Measurements from ENCODE around the gene MRPL53. TPM values are rescaled to one million over a fixed set of nuclear protein-coding genes. Genes with fewer than 3 reads are reported as not detected.

MRPL53 gene
- total and polyA plus RNA-seq, 9 donors = 13.1 to 105 (median 77.1) TPM

- Histone ChIP-seq H3K4me3 (no peak overlapping the region), H3K4me1 (ENCODE audit: insufficient read depth) (peaks cover 7% of the 10 kb centered on the region), H3K9me3 (no peaks in the 10 kb centered on the region), H3K27me3 (no peaks in the 10 kb centered on the region), H3K36me3 (no peaks in the 10 kb centered on the region), H3K27ac (no peak overlapping the region)
- intact Hi-C loops (cut with DNase I) = no loop called here
- no peak for TF ChIP-seq EP300 (IDR thresholded peaks at IDR 0.05)
- TF ChIP-seq, protein P1, sequence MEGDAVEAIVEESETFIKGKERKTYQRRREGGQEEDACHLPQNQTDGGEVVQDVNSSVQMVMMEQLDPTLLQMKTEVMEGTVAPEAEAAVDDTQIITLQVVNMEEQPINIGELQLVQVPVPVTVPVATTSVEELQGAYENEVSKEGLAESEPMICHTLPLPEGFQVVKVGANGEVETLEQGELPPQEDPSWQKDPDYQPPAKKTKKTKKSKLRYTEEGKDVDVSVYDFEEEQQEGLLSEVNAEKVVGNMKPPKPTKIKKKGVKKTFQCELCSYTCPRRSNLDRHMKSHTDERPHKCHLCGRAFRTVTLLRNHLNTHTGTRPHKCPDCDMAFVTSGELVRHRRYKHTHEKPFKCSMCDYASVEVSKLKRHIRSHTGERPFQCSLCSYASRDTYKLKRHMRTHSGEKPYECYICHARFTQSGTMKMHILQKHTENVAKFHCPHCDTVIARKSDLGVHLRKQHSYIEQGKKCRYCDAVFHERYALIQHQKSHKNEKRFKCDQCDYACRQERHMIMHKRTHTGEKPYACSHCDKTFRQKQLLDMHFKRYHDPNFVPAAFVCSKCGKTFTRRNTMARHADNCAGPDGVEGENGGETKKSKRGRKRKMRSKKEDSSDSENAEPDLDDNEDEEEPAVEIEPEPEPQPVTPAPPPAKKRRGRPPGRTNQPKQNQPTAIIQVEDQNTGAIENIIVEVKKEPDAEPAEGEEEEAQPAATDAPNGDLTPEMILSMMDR (IDR thresholded peaks at IDR 0.05) = no peak
- TF ChIP-seq POLR2A (IDR thresholded peaks at IDR 0.05) = no peak
- peak in 1 of 5 donors; percentile 12 for DNase-seq
- 18 to 28% (median 21%) methylated on average over 3 of the region's 3 CpGs for WGBS, 3 donors
Measured at GRCh38 chr2:74439373-74439772, 33.1 kb downstream of the MRPL53 start.

GRCh38 chr2:74438248-74438647 lies 34.2 kb downstream of the MRPL53 start:
- H3K27ac ChIP-seq = no peak overlapping the region
- H3K9me3 ChIP-seq = no peaks in the 10 kb centered on the region
- intact Hi-C loops (cut with DNase I) = no loop called here
- H3K27me3 ChIP-seq = no peaks in the 10 kb centered on the region
- H3K4me1 ChIP-seq (ENCODE audit: insufficient read depth) = peaks cover 7% of the 10 kb centered on the region
- DNase-seq = no peak
- TF ChIP-seq POLR2A (IDR thresholded peaks at IDR 0.05) (no peak), EP300 (IDR thresholded peaks at IDR 0.05) (no peak)
- TF ChIP-seq, protein P1 (IDR thresholded peaks at IDR 0.05) = no peak
- no peak overlapping the region for H3K4me3 ChIP-seq
- no peaks in the 10 kb centered on the region for H3K36me3 ChIP-seq
- WGBS, 3 donors = 77 to 83% (median 81%) methylated on average over 1 of the region's 1 CpG

- H3K27me3 ChIP-seq = no peaks in the 10 kb centered on the region
- TF ChIP-seq, protein P1 (IDR thresholded peaks at IDR 0.05) = no peak
- TF ChIP-seq POLR2A (IDR thresholded peaks at IDR 0.05) (no peak), EP300 (IDR thresholded peaks at IDR 0.05) (no peak)
- no peak overlapping the region for H3K4me3 ChIP-seq
- intact Hi-C loops (cut with DNase I) = no loop called here
- DNase-seq = no peak
- no peaks in the 10 kb centered on the region for H3K36me3 ChIP-seq
- WGBS, 3 donors = 62 to 77% (median 74%) methylated on average over 6 of the region's 6 CpGs
- peaks cover 7% of the 10 kb centered on the region for H3K4me1 ChIP-seq (ENCODE audit: insufficient read depth)
- H3K27ac ChIP-seq = no peak overlapping the region
- no peaks in the 10 kb centered on the region for H3K9me3 ChIP-seq
Measured at GRCh38 chr2:74436848-74437695, 35.4 kb downstream of the MRPL53 start.

DNA sequence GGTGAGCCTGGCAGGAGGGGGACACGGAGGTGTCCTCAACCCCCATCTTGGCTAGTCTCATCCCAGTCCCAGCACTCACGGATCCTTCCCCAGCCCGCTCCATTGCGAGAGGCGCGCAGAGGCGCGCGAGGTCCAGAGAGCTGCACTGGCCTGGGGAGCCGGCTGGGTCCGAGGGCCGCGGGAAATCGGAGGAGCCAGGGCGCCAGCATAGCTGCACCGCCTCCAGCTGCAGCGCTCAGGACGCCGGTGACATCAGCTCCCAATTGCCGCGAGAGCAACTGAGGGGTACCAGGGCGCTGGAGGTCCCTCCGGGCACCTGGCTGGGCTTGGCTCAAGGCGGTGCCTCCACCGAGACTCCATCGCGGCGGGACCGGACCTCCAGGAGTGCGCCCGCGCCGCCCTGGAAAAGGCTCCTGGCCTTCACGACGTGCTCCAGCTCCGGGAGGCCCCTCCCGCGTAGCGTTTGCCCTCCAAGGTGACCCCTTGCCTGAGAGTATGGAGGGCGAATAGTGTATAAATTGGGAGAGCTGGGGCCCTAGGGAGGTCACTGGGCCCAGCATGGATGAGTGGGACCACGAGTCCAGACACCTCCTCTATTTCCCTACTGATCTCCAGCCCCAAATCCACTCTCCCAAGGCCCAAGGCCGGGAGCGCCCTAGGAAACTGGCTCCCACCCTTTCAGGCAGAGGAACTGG lies 36.2 kb downstream of the MRPL53 start:
- TF ChIP-seq, protein P1 (IDR thresholded peaks at IDR 0.05) = no peak
- TF ChIP-seq POLR2A (IDR thresholded peaks at IDR 0.05) (no peak), EP300 (IDR thresholded peaks at IDR 0.05) (no peak)
- DNase-seq = no peak
- 70 to 71% (median 71%) methylated on average over 43 of the region's 43 CpGs for WGBS, 3 donors
- Histone ChIP-seq H3K27me3 (no peaks in the 10 kb centered on the region), H3K27ac (no peak overlapping the region), H3K4me3 (no peak overlapping the region), H3K4me1 (ENCODE audit: insufficient read depth) (peaks cover 7% of the 10 kb centered on the region), H3K9me3 (no peaks in the 10 kb centered on the region), H3K36me3 (no peaks in the 10 kb centered on the region)
- intact Hi-C loops (cut with DNase I) = no loop called here

Measured in ovary (tissue), 9 donors.